Adrenal gland (tissue), 5 donors: ENCODE measurements around the gene FSD1.

ENCODE experiments used
- CTCF ChIP-seq, 6 experiments: fragments of 450-650 bp in 4 of 6; fragments of 200-600 bp in 2 of 6; sonication (generic) in 1 of 6; IDR thresholded peaks; 1 replicate in 5 of 6; 2 replicates in 1 of 6; pipeline versions ENCODE4 v1.5.1 to v1.8.0; 2016 to 2021; ENCODE audit warnings: antibody characterized with exemption in 6 of 6, mild to moderate bottlenecking in 2 of 6, moderate library complexity in 1 of 6
- POLR2A ChIP-seq, 2 donors: fragments of 450-650 bp; IDR thresholded peaks; one replicate each; pipeline ENCODE4 v1.6.1; 2017; ENCODE audit warnings: antibody characterized with exemption in 2 of 2, mild to moderate bottlenecking in 2 of 2, moderate library complexity in 1 of 2
- donor health status: DM: no; HTN: no; CAD: no.

- TF ChIP-seq CTCF (IDR thresholded peaks at IDR 0.05) (no peak), POLR2A (IDR thresholded peaks at IDR 0.05) (no peak)
These were observed 62.4 kb downstream of the FSD1 start for GRCh38 chr19:4366666-4367335.
